GM18858 (cell line): ENCODE results near the gene TMCO4.

Experiments used
- ATAC-seq: cut with Tn5 transposase; IDR thresholded peaks from one replicate; pipeline ENCODE4 v1.9.1; 2021; ENCODE audit not compliant: unreplicated experiment

Gene TMCO4

GRCh38 chr1:19776933-19777332 is 22.8 kb downstream of the TMCO4 start:
- ATAC-seq = no peak

- ATAC-seq = no peak
Observed at GRCh38 chr1:19776287-19776686, 23.4 kb downstream of the TMCO4 start.

GRCh38 chr1:19775831-19776230 is 23.9 kb downstream of the TMCO4 start:
- no peak for ATAC-seq

- ATAC-seq = no peak
Observed at GRCh38 chr1:19775317-19775716, 24.4 kb downstream of the TMCO4 start.

GRCh38 chr1:19774180-19774785 is 25.4 kb downstream of the TMCO4 start:
- ATAC-seq = no peak

GRCh38 chr1:19773485-19773884 is 26.2 kb downstream of the TMCO4 start:
- ATAC-seq = no peak

- no peak for ATAC-seq
Observed at GRCh38 chr1:19772053-19772452, 27.7 kb downstream of the TMCO4 start.

GRCh38 chr1:19771350-19771749 is 28.4 kb downstream of the TMCO4 start:
- ATAC-seq = no peak

- no peak for ATAC-seq
Observed at GRCh38 chr1:19770436-19771190, 29.1 kb downstream of the TMCO4 start.

- ATAC-seq = no peak
Observed at GRCh38 chr1:19769211-19769932, 30.3 kb downstream of the TMCO4 start.

- ATAC-seq = no peak
Observed at GRCh38 chr1:19768353-19769210, 31.1 kb downstream of the TMCO4 start.

GRCh38 chr1:19765623-19766022 is 34.1 kb downstream of the TMCO4 start:
- no peak for ATAC-seq

GRCh38 chr1:19764848-19765247 is 34.9 kb downstream of the TMCO4 start:
- no peak for ATAC-seq

- ATAC-seq = no peak
Observed at GRCh38 chr1:19762175-19762779, 37.4 kb downstream of the TMCO4 start.

GRCh38 chr1:19759740-19760089 is 40.0 kb downstream of the TMCO4 start:
- no peak for ATAC-seq

GRCh38 chr1:19758227-19758830 is 41.4 kb downstream of the TMCO4 start:
- ATAC-seq = no peak

GRCh38 chr1:19757641-19758040 is 42.1 kb downstream of the TMCO4 start:
- ATAC-seq = no peak

GRCh38 chr1:19756480-19756879 is 43.2 kb downstream of the TMCO4 start:
- ATAC-seq = no peak

- ATAC-seq = no peak
Observed at GRCh38 chr1:19754482-19754881, 45.2 kb downstream of the TMCO4 start.

GRCh38 chr1:19752083-19752696 is 47.5 kb downstream of the TMCO4 start:
- ATAC-seq = no peak
